Stimulated activated CD8-positive, alpha-beta memory T cell treated with anti-CD3 and anti-CD28 coated beads, Interleukin-12 subunit alpha, Interleukin-12 subunit beta, amount 100 ng/mL, for 4 hours (primary cell): ENCODE results near the gene PILRB.
"Not testable (repeated sequence)": the region's sequence is repeated elsewhere in the genome, so short reads cannot be mapped to it uniquely, and the experiment has no call there.

Experiments
- DNase-seq: peaks from one replicate; pipeline ENCODE4 v3.0.0-alpha.2; 2020; ENCODE audit warnings: low read depth

Gene PILRB

DNA sequence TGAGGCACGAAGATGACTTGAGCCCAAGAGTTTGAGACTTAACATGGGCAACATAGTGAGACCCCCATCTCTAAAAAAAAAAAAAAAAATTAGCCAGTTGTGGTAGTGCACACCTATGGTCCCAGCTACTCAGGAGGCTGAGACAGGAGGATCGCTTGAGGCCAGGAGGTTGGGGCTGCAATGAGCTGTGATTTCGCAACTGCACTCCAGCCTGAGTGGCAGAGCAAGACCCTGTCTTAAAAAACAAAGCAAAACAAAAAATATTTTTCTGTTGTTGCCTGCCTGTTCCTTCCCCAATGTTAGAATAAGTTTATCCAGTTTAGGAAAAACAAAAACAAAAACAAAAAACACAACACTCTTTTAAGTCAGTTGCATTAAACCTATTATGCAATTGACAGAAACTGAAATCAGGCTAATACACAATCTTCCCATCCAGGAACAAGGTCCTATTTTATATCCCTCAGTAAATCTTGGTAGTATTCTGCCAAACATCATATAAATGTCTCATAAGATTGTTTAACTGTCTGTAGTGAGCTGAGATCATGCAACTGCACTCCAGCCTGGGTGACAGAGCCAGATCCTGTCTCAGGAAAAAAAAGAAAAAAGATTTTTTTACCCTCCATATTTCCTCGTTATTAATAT is 20.3 kb downstream of the PILRB start:
- no peak for DNase-seq

DNA sequence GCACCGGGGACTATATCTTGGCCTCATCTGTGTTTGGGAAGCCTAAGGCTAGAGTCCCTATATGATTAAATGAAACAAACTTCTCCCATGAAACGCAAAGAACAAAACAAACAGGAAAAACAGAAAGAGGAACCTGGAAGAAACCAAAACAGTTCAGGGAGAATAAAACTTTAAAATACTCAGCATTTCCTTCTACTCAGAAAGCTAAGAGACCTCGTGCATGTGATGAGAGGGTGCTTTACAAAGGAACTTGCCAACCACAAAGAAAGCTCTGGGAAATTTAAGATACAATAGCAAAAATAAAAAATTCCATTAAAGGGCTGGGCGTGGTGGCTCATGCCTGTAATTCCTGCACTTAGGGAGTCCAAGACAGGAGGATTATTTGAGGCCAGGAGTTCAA is 22.3 kb downstream of the PILRB start:
- DNase-seq, result no peak

DNA sequence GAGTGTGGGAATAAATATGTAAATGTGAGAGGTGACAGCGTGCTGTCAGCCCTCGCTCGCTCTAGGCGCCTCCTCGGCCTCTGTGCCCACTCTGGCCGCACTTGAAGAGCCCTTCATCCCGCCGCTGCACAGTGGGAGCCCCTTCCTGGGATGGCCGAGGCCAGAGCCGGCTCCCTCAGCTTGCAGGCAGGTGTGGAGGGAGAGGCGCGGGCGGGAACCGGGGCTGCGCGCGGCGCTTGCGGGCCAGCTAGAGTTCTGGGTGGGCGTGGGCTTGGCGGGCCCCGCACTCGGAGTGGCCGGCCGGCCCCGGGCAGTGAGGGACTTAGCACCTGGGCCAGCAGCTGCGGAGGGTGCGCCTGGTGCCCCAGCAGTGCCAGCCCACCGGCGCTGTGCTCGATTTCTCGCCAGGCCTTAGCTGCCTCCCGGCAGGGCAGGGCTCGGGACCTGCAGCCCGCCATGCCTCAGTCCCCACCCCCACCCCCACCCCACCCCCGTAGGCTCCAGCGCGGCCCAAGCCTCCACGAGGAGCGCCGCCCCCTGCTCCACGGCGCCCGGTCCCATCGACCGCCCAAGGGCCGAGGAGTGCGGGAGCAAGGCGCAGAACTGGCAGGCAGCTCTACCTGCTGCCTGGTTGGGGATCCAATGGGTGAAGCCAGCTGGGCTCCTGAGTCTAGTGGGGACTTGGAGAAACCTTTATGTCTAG is 23.8 kb downstream of the PILRB start:
- not testable (repeated sequence) for DNase-seq

DNA sequence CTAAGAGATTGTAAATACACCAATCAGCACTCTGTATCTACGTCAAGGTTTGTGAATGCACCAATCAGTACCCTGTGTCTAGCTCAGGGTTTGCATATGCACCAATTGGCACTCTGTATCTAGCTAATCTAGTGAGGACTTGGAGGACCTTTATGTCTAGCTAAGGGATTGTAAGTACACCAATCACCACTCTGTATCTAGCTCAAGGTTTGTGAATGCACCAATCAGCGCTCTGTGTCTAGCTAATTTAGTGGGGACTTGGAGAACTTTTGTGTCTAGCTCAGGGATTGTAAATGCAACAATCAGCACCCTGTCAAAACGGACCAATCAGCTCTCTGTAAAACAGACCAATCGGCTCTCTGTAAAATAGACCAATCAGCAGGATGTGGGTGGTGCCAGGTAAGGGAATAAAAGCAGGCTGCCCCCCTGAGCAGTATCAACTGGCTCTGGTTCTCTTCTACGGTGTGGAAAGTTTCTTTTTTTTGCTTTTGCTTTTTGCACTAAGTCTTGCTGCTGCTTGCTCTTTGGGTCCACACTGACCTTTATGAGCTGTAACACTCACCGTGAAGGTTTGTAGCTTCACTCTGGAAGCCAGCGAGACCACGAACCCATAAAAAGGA is 24.4 kb downstream of the PILRB start:
- DNase-seq, result not testable (repeated sequence)

DNA sequence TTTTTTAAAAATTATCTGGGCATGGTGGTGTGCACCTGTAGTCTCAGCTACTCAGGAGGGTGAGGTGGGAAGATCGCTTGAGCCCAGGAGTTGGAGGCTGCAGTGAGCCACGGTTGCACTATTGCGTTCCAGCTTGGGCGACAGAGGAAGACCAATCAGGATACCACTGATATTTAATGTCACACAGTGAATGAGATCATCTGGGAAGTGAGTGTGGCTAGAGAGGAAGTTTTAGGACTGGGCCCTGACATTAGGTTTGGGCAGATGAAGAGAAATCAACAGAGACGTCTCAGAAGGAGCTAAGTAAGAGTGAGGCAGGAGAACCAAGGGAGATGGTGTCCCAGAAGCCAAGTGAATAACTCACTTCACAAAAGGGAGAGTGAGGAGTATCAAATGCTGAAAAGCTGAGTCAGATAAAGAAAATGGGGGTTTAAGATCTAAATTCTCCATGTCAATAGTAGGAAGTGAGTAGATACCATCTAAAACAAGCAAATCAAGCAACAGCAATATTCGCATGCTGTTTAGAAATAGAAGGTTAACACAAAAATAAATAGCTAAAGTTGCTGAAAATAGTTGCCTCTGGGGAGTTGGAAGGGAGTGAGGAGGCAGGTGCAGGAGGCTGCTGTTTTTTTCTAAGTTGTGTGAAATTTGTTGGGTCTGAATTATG is 26.8 kb downstream of the PILRB start:
- DNase-seq, result no peak

DNA sequence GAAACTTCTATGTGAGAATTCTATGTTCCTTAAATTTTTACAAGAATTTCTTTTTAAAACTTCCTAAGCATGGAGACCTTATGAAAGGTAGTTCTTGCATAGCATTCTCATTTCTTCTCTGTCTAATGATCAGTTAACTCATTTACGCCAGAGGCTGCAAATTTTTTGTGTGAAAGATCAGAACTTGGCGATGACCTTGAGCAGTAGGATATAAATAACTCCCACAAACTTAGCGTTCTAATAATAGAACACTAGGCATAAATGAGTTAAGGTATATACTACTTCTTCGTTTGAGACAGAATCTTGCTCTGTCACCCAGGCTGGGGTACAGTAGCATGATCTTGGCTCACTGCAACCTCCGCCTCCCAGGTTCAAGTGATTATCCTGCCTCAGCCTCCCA is 29.0 kb downstream of the PILRB start:
- DNase-seq, result no peak

DNA sequence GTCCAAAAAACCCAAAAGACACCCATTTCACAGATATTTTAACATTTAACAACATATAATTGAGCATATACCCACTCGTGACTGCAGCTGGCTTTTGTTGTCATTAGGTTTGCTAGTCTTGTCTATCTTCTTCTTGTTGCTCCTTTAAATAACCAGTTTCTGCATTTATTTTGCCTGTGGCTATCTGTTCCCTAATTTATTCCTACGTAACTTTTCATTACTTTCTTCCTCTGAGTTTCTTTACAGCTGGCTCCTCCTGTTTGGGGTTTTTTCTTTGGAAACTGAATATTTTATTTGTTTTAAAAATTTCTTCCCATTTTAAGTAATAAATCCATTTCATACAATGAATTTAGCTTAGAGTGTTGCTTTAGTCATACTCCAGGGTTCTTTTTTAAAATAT is 29.8 kb downstream of the PILRB start:
- no peak for DNase-seq

DNA sequence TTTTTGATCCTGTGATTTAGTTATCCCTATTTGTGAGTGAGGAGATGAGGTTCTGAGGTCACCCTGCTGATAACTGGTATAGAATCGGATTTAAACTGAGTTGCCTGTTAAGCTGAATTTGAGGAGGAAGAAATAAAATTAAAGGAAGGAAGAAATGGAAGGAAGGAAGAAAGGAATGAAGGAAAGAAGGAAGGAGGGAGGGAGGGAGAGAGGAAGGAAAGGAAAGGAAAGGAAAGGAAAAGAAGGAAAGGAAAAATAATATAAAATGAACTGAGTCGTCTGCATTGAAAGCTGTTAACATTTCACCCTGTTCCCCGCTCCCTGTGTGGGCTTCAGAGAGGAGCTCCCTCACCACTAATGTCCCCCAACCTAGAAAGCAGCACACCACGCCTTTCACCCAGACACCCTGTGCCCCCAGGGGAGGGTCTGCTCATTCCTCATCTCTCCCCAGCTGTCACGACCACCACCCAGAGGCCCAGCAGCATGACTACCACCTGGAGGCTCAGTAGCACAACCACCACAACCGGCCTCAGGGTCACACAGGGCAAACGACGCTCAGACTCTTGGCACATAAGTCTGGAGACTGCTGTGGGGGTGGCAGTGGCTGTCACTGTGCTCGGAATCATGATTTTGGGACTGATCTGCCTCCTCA is 31.6 kb downstream of the PILRB start:
- no peak for DNase-seq

DNA sequence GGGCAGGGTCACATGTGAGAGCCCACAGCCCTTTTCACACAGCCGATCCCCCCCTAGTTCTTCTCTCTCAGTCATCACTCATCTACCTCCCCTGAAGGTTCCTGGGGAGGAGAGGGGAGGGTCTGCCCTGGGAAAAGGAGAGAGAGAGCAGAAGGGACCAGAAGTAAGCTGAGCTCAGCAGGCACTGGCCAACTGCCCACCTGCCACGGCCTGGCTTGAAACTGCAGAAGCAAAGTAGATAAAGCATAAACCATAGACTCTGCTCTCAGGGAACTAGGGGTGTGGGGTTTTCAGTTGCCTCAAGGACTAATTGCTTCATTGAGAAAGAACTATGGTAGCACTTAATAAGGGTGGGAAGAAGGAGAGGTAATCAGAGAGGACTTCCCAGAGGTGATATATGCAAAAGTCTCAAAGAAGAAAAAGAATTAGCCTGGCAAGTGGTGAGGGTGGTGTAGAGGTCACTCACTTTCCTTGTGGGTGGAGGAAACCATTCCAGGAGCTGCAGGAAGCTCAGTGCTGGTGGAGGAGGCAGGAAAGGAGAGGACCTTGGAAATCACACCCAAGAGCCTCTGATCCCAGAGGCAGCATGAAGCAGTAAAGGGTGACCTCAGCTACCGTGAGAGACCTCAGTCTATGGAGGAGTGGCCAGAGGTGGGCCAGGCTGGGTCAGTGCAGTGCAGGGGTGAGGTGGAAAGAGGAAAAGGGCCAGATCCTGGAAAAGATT is 32.5 kb downstream of the PILRB start:
- DNase-seq, result no peak

DNA sequence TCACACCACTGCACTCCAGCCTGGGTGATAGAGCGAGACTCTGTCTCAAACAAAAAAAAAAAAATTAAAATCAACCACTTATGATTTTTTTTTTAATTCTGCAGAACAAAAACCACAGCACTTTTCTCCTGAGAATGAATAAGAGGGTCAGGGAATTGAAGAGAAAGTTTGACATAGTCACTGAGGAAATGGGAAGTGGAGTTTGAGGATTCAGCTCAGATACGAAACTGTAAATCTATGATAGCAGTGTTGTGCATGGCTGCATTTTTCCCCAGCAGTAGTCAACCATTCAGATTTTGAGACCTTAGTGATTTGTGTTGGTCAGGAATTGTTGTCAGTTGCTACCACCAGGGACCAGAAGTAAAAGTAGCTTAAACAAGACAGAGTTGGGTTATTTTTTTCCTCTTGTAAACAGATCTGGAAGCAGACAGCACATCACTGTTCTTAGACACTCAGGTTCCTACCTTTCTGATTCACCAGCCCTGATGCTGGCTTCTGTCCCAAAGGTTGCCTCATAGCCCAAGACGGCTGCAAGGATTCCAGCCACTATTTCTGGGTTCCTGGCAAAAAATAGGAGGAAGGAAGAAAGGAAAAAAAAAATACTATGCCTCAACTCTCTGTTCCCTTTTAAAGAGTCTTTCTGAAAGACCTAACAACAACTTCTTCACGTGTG is 35.5 kb downstream of the PILRB start:
- no peak for DNase-seq

DNA sequence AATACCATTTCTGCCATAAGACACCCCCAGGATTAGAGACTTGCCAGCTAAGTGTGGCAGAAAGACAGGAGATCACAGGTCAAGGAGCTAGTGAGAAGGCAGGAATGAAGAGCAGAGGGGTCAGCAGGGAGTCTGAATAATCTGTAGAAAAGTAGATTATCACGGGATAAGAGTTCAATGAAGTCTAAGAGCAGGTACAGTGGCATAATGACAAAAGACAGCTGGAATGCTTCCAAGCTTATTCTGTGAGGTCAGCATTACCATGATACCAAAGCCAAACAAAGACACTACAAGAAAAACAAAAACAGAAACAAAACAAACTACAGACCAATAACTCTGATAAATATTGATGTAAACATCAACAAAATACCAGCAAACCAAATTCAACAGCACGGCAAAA is 36.2 kb downstream of the PILRB start:
- no peak for DNase-seq

DNA sequence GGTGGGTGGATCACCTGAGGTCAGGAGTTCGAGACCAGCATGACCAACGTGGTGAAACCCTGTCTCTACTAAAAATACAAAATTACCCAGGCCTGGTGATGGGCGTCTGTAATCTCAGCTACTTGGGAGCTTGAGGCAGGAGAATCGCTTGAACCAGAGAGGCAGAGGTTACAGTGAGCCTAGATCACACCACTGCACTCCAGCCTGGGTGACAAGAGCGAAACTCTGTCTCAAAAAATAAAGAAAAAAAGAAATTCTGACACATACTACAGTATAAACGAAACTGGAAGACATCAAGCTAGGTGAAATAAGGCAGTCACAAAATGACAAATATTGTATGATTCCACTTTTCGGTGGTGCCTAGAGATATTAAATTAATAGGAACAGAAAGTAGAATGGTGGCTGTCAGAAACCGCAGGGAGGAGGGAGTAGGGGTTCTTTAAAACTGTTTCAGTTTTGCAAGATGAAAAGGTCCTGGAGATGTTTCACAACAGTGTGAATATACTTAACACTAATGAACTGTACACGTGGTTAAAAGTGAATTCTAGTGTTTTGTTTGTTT is 38.6 kb downstream of the PILRB start:
- DNase-seq, result no peak

DNA sequence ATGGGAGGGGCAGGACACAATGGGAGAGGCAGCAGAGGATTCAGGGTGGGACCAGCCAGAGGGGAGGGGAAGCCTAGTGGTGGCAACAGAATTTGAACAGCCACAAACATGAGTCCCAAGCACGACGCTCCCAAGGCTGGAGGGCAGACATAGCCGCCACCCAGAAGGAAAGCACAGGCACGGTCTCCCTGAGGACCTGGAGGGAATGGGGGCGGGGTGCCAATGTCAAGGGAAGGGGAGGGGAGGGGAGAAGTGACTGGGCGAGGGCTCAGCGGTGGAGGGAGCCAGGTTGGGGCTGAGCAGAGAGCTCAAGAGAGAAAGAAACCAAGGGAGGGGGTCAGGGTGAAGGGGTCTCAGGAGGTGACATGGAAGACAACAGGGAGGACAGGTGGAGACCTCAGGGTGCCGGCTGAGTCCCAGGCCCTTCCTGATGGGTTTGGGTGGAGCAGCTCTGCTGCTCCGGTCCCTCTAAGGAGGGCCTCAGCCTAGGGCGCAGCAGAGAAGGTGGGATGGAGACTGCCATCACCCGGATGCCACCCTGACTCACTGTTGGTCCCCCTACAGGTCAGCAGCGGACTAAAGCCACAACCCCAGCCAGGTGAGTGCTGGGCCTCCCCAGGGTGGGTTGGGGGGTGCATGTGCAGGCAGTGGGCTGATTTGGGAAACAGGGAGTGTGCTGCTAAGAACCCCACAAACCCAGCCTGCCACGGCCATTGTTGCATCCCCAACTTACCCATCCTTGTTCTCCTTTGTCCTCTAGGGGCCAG is 39.6 kb downstream of the PILRB start:
- DNase-seq, result no peak

DNA sequence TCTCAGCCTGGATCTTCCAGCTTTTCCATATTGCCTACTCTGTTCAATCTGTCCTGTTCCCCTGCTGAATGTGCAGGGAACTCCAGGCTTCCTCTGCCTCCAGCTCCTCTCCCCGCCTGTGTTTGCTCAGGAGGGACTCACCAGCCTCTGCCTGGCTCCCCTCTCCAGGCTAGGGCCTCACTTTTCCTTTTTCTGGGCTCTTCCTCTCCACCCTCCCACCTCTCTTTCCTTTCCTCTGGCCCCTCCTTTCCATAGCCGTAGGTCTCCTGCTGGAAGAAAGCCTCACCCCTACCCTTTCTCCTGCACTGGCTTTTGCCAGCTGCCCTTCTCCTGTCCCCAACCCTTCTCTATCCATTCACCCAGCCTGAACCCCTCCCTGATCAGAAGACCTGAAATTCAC is 40.3 kb downstream of the PILRB start:
- DNase-seq, result no peak

DNA sequence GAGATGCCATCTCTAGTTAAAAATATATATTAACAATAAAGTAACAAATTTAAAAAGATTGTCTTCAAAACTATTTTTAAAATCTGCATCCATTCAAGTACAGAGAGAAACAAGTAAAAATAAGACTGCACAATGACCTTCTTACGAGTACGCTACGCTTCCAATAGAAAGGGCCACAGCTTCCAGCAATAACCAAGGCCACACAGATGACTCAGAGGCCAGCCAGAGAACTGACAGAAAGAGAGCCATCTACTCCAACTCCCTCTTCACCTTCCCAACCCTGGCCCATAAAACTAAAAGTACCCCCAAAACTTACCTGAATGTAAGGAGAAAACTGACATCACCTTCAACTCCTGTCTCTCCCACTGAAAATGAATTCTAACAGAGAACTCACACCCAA is 42.1 kb downstream of the PILRB start:
- no peak for DNase-seq

DNA sequence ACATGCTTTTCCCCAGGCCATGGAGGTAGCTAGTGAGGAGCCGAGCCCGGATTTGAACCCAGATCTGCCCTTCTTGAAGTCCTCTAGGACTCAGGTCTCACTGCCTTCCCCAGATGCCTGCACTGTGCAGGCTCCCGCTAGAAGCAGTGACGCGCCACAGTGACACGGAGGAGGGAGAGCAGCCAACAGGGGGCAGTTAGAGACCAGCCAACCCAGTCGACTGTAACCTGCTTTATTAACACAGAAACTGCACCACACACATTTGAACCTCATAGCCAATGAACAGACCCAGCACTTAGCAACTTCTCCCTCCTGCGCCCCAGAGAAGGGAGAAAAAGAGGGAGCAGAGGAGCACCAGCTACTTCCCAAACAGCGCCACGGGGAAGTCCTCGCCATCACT is 42.7 kb downstream of the PILRB start:
- no peak for DNase-seq

DNA sequence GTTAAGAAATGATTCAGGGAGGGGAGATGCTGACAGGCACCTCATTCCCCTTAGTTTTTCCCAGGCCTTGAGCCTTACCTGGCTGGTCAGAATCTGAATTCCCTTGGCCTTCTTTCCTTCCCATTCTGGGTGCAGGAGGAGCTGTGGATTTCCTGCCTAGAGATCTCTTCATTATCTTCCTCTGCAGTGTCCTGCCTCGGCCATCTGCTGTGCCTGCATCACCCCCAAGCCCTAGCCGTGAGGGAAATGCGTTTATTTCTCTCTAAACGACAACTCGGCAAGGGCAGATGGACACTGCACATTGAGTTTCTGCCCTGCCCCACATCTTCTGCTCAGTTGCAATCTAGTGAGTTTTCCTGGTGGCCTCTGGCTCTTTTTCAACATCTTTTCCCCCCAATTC is 43.9 kb downstream of the PILRB start:
- DNase-seq, result no peak

DNA sequence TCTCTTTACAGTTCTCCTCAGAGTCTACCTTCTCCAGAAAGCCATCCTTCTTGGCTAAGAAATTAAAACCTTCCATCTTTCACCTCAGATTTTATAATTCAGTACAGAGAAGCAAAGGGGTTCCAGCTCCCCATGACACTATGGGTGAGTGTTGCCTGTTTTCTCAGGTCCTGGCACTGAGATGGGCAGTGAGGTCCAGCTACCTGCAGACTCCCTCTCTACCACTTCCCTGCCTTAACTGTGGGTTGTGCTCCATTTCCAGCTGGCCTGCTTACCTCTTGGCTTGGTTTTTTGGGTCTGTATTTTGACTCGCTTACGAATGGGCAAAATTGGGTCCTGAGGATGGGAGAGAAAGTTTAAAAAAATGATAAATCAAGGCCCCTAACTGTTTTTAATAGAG is 44.3 kb downstream of the PILRB start:
- DNase-seq, result no peak

DNA sequence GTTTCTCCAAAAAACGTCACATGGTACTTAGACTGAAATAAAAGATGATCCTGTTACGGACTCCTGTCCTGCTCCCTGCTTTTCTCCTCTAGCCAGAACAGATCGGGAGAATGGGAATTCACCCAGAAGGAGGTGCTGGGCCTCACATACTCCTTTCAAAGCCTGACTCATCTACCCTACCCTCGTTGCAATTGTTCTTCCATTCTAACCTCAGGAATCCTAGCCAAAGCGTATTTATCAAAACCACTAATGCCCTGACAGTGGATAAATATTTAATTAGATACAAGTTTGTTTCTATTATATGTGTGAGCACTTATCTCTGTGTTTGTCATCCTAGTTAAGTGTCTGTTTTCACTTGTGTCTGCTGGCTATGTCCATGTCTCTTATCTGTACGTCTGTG is 48.9 kb downstream of the PILRB start:
- no peak for DNase-seq
